SK-N-SH (cell line): Measurements from ENCODE around the gene KISS1R. TPM values are rescaled to one million over a fixed set of nuclear protein-coding genes. Genes with fewer than 3 reads are reported as not detected.

Experiments used
- CTCF ChIA-PET: fragments of 300-600, 350-600 bp; formaldehyde crosslinking; extraction: SDS; loops from one replicate; lab custom pipeline; 2021; lab: Yijun Ruan, JAX
- POLR2A ChIA-PET: fragments of 350-600 bp; sonication (Branson Sonifier 250); formaldehyde crosslinking; extraction: SDS; loops from one replicate; lab custom pipeline; 2020; ENCODE audit warnings: antibody characterized with exemption, inconsistent platforms; lab: Yijun Ruan, JAX
- DNase-seq: peaks from one replicate; pipeline ENCODE4 v3.0.0; 2012
- H2AFZ ChIP-seq: fragments of 200-600 bp; sonication (generic); 2 replicates; pipeline ENCODE4 v1.8.1; 2016; ENCODE audit warnings: antibody characterized with exemption, mild to moderate bottlenecking, low read depth
- H3F3A ChIP-seq: fragments of 200-600 bp; sonication (generic); replicated peaks from 2 replicates; pipeline ENCODE3; 2016; ENCODE audit warnings: antibody characterized with exemption, mild to moderate bottlenecking; ENCODE audit not compliant: insufficient read depth
- H3K27ac ChIP-seq, 2 experiments: fragments of 200-500 bp in 1 of 2; fragments of 200-600 bp in 1 of 2; sonication (Bioruptor generic) in 1 of 2; sonication (generic), shearing (Covaris generic) in 1 of 2; 2 replicates each; pipeline versions ENCODE4 v1.5.1 to v1.6.1; 2014 to 2016; ENCODE audit warnings: low read depth in 2 of 2, inconsistent platforms in 1 of 2, low read length in 1 of 2, mild to moderate bottlenecking in 1 of 2, mixed read lengths in 1 of 2
- H3K27me3 ChIP-seq: fragments of 200-600 bp; sonication (generic), shearing (Covaris generic); 2 replicates; pipeline ENCODE4 v1.6.1; 2016; ENCODE audit warnings: mixed run types; ENCODE audit not compliant: insufficient read depth
- H3K36me3 ChIP-seq, 2 experiments: fragments of 200-500 bp in 1 of 2; fragments of 200-600 bp in 1 of 2; sonication (Bioruptor generic) in 1 of 2; sonication (generic) in 1 of 2; replicated peaks in 1 of 2; 2 replicates each; pipeline versions ENCODE3 to v1.5.1; 2014 to 2016; ENCODE audit warnings: low read length in 1 of 2, mild to moderate bottlenecking in 1 of 2; ENCODE audit not compliant: insufficient read depth in 2 of 2, control insufficient read depth in 1 of 2
- H3K4me1 ChIP-seq, 2 experiments: fragments of 200-500 bp in 1 of 2; fragments of 200-600 bp in 1 of 2; sonication (Bioruptor generic) in 1 of 2; sonication (generic), shearing (Covaris generic) in 1 of 2; 2 replicates each; pipeline versions ENCODE4 v1.5.1 to v1.6.1; 2014 to 2016; ENCODE audit warnings: low read depth in 1 of 2, low read length in 1 of 2, mixed run types in 1 of 2; ENCODE audit not compliant: insufficient read depth in 2 of 2, control insufficient read depth in 1 of 2
- H3K4me2 ChIP-seq: fragments of 200-600 bp; sonication (generic), shearing (Covaris generic); 2 replicates; pipeline ENCODE4 v1.6.1; 2017; ENCODE audit warnings: mixed run types
- H3K4me3 ChIP-seq, 2 experiments: fragments of 200-500 bp in 1 of 2; fragments of 200-600 bp in 1 of 2; sonication (Bioruptor generic) in 1 of 2; sonication (generic), shearing (Covaris generic) in 1 of 2; 2 replicates each; pipeline versions ENCODE4 v1.5.1 to v1.8.1; 2014 to 2016; ENCODE audit warnings: low read depth in 2 of 2, inconsistent platforms in 1 of 2, low read length in 1 of 2, mild to moderate bottlenecking in 1 of 2, mixed read lengths in 1 of 2, moderate library complexity in 1 of 2
- H3K79me2 ChIP-seq: fragments of 200-600 bp; sonication (generic); 2 replicates; pipeline ENCODE4 v1.8.1; 2017; ENCODE audit warnings: mild to moderate bottlenecking; ENCODE audit not compliant: insufficient read depth
- H3K9ac ChIP-seq: fragments of 200-600 bp; sonication (generic); 2 replicates; pipeline ENCODE4 v1.6.1; 2017; ENCODE audit warnings: mixed run types
- H3K9me2 ChIP-seq: fragments of 200-600 bp; sonication (generic); 2 replicates; pipeline ENCODE4 v1.6.1; 2017; ENCODE audit warnings: mixed run types
- H3K9me3 ChIP-seq: fragments of 200-600 bp; sonication (generic); 2 replicates; pipeline ENCODE4 v1.6.1; 2017; ENCODE audit warnings: mixed run types, mild to moderate bottlenecking, moderate library complexity
- H4K20me1 ChIP-seq: fragments of 200-600 bp; sonication (generic); 2 replicates; pipeline ENCODE4 v1.6.1; 2017; ENCODE audit warnings: mild to moderate bottlenecking, mixed run types; ENCODE audit not compliant: insufficient read depth
- CHD2 ChIP-seq: fragments of 150-350 bp; IDR thresholded peaks from 2 replicates; pipeline ENCODE4 v1.6.1; 2018; ENCODE audit warnings: low read length; ENCODE audit not compliant: partially characterized antibody
- EP300 ChIP-seq, 2 experiments: IDR thresholded peaks; 2 replicates each; pipeline versions ENCODE4 v1.4.0 to v1.6.1; 2012; ENCODE audit warnings: borderline replicate concordance in 1 of 2, low read depth in 1 of 2, low read length in 1 of 2
- FOXJ3 ChIP-seq: sonication (generic); formaldehyde crosslinking; IDR thresholded peaks from 2 replicates; pipeline ENCODE4 v1.5.1; 2020; ENCODE audit warnings: mild to moderate bottlenecking, missing genetic modification reagents
- JUND ChIP-seq: IDR thresholded peaks from 2 replicates; pipeline ENCODE4 v1.4.0; 2012
- MXI1 ChIP-seq: IDR thresholded peaks from 2 replicates; pipeline ENCODE4 v1.6.1; 2012; ENCODE audit warnings: mild to moderate bottlenecking, low read depth, low read length, improper control_type of control experiment
- NFIC ChIP-seq: IDR thresholded peaks from 2 replicates; pipeline ENCODE4 v1.4.0; 2012; ENCODE audit warnings: borderline replicate concordance
- NRF1 ChIP-seq: IDR thresholded peaks from 2 replicates; pipeline ENCODE4 v1.6.1; 2012; ENCODE audit warnings: low read depth, mild to moderate bottlenecking, low read length
- POLR2AphosphoS5 ChIP-seq: IDR thresholded peaks from 2 replicates; pipeline ENCODE4 v1.6.1; 2012; ENCODE audit warnings: low read depth, low read length
- RCOR1 ChIP-seq: fragments of 150-350 bp; IDR thresholded peaks from 2 replicates; pipeline ENCODE4 v1.6.1; 2017; ENCODE audit warnings: antibody characterized with exemption, low read length
- RXRA ChIP-seq: IDR thresholded peaks from 2 replicates; pipeline ENCODE4 v1.4.0; 2012; ENCODE audit warnings: low read depth, mild to moderate bottlenecking, borderline replicate concordance
- SIN3A ChIP-seq: IDR thresholded peaks from 2 replicates; pipeline ENCODE4 v1.6.1; 2012; ENCODE audit warnings: low read depth, mild to moderate bottlenecking, low read length, moderate library complexity, borderline replicate concordance
- TAF1 ChIP-seq: IDR thresholded peaks from 2 replicates; pipeline ENCODE4 v1.6.1; 2012; ENCODE audit warnings: low read depth, mild to moderate bottlenecking, low read length, moderate library complexity, borderline replicate concordance
- YY1 ChIP-seq: IDR thresholded peaks from 2 replicates; pipeline ENCODE4 v1.4.0; 2012; ENCODE audit warnings: low read depth, mild to moderate bottlenecking
- WGBS: methylation state at CpG from one replicate; pipeline ENCODE4 v1.1.6; 2017; ENCODE audit warnings: low lambda C conversion rate; 5-methylcytosine and 5-hydroxymethylcytosine counted together
- polyA plus RNA-seq, 3 experiments: library from polyadenylated mRNA; depleted of rRNA; stranded (reverse); fragments of >200 nt; gene quantifications; 2 replicates each; pipeline ENCODE4 v1.2.3, GENCODE V29; 2012
- TF ChIP-seq, protein P1 (sequence below): fragments of 150-350 bp; IDR thresholded peaks from 2 replicates; pipeline ENCODE4 v1.6.1; 2017; ENCODE audit warnings: antibody characterized with exemption, low read length, low read depth, borderline replicate concordance
- TF ChIP-seq, protein P2 (sequence below): IDR thresholded peaks from 2 replicates; pipeline ENCODE4 v1.4.0; 2012; ENCODE audit warnings: low read depth, borderline replicate concordance
- TF ChIP-seq, protein P3 (sequence below): fragments of 150-350 bp; IDR thresholded peaks from 2 replicates; pipeline ENCODE4 v1.6.1; 2016; ENCODE audit warnings: mild to moderate bottlenecking, low read depth, low read length
- TF ChIP-seq, protein P4 (sequence below): IDR thresholded peaks from 2 replicates; pipeline ENCODE4; 2012
- TF ChIP-seq, protein P5 (sequence below): fragments of 200-600 bp; sonication (generic); IDR thresholded peaks from 2 replicates; pipeline ENCODE4 v1.6.1; 2017; ENCODE audit warnings: antibody characterized with exemption, mild to moderate bottlenecking, moderate library complexity
- TF ChIP-seq, protein P6 (sequence below): IDR thresholded peaks from 2 replicates; pipeline ENCODE4 v1.4.0; 2012; ENCODE audit warnings: low read depth

Gene KISS1R
- polyA plus RNA-seq, 1 of the 3 experiments (the other 2 are of a cell fraction): not detected

DNA sequence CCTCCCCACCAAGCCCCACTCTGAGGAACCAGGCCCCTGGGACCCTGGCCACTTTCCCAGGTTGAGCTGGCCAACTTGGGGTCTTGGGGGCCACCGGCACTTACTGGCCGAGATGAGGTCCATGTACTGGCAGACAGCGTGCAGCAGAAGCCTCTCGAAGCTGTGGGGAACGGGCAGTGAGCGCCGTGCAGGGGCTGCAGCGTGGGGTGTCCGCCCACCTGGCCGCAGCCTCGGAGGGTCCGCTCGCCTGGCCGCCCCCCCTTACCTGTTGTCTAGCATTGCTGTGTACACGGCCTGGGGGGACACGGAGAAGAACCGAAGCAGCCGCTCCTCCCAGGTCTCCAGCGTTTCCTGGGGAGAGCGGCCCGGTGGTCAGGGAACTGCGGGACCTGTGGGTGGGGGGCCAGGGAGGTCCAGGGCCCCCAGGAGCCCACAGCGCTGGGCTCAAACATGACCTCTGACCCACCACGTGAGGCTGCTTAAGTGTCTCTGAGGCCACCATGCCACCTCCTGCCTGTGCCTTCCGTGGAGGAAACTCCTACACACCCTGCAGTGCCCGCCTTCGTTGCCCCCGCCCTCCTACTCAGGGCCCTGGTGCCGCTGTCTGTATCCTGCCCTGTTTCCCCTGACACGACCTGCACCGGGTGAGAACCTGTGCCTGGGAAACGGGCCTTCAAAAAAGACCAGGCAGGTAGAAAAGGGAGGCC, 17.6 kb upstream of the KISS1R start:
- no peak for DNase-seq
- Histone ChIP-seq H3K36me3 (peaks cover 0 to 19% of the 10 kb centered on the region in 2 experiments), H3F3A (peaks cover 6% of the 10 kb centered on the region), H3K79me2 (peaks cover 26% of the 10 kb centered on the region), H4K20me1 (peaks cover 19% of the 10 kb centered on the region; the same call in 1 of the 2 replicates), H3K4me1 (no peaks in the 10 kb centered on the region; a peak in 1 of 4 replicates), H3K9me2 (no peaks in the 10 kb centered on the region), H3K4me3 (no peak overlapping the region), H3K9ac (no peak overlapping the region), H3K27me3 (no peaks in the 10 kb centered on the region), H2AFZ (no peak overlapping the region), H3K4me2 (no peak overlapping the region), H3K9me3 (no peaks in the 10 kb centered on the region), H3K27ac (no peak overlapping the region)
- CTCF ChIA-PET: interaction anchor here (0.6 kb wide), 1 partner anchor 236 kb away, joined by 4 read pairs; no protein-coding TSS in a partner anchor
- 88% methylated on average over 20 of the region's 32 CpGs for WGBS
- no peak for TF ChIP-seq FOXJ3 (CRISPR knock-in tag)
- TF ChIP-seq, protein P1, sequence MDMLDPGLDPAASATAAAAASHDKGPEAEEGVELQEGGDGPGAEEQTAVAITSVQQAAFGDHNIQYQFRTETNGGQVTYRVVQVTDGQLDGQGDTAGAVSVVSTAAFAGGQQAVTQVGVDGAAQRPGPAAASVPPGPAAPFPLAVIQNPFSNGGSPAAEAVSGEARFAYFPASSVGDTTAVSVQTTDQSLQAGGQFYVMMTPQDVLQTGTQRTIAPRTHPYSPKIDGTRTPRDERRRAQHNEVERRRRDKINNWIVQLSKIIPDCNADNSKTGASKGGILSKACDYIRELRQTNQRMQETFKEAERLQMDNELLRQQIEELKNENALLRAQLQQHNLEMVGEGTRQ: no peak
- TF ChIP-seq, protein P2, sequence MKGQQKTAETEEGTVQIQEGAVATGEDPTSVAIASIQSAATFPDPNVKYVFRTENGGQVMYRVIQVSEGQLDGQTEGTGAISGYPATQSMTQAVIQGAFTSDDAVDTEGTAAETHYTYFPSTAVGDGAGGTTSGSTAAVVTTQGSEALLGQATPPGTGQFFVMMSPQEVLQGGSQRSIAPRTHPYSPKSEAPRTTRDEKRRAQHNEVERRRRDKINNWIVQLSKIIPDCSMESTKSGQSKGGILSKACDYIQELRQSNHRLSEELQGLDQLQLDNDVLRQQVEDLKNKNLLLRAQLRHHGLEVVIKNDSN: no peak
- TF ChIP-seq NRF1: no peak
- no peak for TF ChIP-seq RXRA
- no peak for TF ChIP-seq MXI1
- TF ChIP-seq, protein P3, sequence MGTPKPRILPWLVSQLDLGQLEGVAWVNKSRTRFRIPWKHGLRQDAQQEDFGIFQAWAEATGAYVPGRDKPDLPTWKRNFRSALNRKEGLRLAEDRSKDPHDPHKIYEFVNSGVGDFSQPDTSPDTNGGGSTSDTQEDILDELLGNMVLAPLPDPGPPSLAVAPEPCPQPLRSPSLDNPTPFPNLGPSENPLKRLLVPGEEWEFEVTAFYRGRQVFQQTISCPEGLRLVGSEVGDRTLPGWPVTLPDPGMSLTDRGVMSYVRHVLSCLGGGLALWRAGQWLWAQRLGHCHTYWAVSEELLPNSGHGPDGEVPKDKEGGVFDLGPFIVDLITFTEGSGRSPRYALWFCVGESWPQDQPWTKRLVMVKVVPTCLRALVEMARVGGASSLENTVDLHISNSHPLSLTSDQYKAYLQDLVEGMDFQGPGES: no peak
- TF ChIP-seq, protein P4, sequence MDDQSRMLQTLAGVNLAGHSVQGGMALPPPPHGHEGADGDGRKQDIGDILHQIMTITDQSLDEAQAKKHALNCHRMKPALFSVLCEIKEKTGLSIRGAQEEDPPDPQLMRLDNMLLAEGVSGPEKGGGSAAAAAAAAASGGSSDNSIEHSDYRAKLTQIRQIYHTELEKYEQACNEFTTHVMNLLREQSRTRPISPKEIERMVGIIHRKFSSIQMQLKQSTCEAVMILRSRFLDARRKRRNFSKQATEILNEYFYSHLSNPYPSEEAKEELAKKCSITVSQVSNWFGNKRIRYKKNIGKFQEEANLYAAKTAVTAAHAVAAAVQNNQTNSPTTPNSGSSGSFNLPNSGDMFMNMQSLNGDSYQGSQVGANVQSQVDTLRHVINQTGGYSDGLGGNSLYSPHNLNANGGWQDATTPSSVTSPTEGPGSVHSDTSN: no peak
- TF ChIP-seq SIN3A: no peak
- no peak for TF ChIP-seq TAF1
- TF ChIP-seq YY1: no peak
- TF ChIP-seq POLR2AphosphoS5: no peak
- POLR2A ChIA-PET: no interaction called here

DNA sequence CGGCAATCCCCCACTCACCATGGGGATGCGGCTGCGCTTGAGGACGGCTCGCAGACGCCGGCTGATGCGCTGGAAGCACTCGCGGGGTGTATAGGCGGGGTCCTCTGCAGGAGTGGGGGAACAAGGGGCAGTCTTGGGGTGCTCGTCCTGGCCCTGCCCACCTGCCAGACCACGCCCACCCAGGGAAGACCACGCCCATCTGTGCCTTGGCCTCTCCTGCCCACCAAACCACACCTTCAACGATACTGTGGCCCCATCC, 17.2 kb upstream of the KISS1R start:
- DNase-seq: no peak
- TF ChIP-seq, protein P5, sequence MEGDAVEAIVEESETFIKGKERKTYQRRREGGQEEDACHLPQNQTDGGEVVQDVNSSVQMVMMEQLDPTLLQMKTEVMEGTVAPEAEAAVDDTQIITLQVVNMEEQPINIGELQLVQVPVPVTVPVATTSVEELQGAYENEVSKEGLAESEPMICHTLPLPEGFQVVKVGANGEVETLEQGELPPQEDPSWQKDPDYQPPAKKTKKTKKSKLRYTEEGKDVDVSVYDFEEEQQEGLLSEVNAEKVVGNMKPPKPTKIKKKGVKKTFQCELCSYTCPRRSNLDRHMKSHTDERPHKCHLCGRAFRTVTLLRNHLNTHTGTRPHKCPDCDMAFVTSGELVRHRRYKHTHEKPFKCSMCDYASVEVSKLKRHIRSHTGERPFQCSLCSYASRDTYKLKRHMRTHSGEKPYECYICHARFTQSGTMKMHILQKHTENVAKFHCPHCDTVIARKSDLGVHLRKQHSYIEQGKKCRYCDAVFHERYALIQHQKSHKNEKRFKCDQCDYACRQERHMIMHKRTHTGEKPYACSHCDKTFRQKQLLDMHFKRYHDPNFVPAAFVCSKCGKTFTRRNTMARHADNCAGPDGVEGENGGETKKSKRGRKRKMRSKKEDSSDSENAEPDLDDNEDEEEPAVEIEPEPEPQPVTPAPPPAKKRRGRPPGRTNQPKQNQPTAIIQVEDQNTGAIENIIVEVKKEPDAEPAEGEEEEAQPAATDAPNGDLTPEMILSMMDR: no peak
- TF ChIP-seq NFIC: no peak
- TF ChIP-seq POLR2AphosphoS5: no peak
- TF ChIP-seq EP300 (IDR thresholded peaks at IDR 0.05; ENCODE audit: borderline replicate concordance in 1 of 2, low read depth in 1 of 2, low read length in 1 of 2): no peak
- no peak for TF ChIP-seq JUND
- no peak for TF ChIP-seq CHD2
- TF ChIP-seq, protein P6, sequence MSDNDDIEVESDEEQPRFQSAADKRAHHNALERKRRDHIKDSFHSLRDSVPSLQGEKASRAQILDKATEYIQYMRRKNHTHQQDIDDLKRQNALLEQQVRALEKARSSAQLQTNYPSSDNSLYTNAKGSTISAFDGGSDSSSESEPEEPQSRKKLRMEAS: no peak
- TF ChIP-seq RCOR1: no peak
- TF ChIP-seq, all 33 proteins: peak for 0
- Histone ChIP-seq H4K20me1 (peaks cover 24% of the 10 kb centered on the region; the same call in 1 of the 2 replicates), H3K36me3 (peaks cover 0 to 19% of the 10 kb centered on the region in 2 experiments), H3K79me2 (peaks cover 31% of the 10 kb centered on the region), H3K9ac (no peak overlapping the region), H3K27ac (no peak overlapping the region), H3K9me3 (no peaks in the 10 kb centered on the region), H3F3A (peaks cover 4% of the 10 kb centered on the region), H3K4me3 (no peak overlapping the region), H2AFZ (no peak overlapping the region), H3K4me1 (no peaks in the 10 kb centered on the region; a peak in 1 of 4 replicates), H3K27me3 (no peaks in the 10 kb centered on the region), H3K4me2 (no peak overlapping the region), H3K9me2 (no peaks in the 10 kb centered on the region)
- WGBS: 98% methylated on average over 10 of the region's 15 CpGs
- POLR2A ChIA-PET: no interaction called here
- CTCF ChIA-PET: interaction anchor here (0.6 kb wide), 1 partner anchor 236 kb away, joined by 4 read pairs; no protein-coding TSS in a partner anchor
